Cerebellar nuclear complex (tissue), 1 donor: ENCODE measurements around the gene FRMPD4.
"Not testable (repeated sequence)": the region's sequence is repeated elsewhere in the genome, so short reads cannot be mapped to it uniquely, and the experiment has no call there.

Source experiments
- DNase-seq, 2 experiments: peaks; one replicate each; lab custom pipeline; 2025; lab: John Stamatoyannopoulos, UW

FRMPD4 gene

GRCh38 chrX:12538096-12538495 lies 399.8 kb downstream of the FRMPD4 start:
- DNase-seq, result not testable (repeated sequence)

GRCh38 chrX:12542251-12542650 lies 404.0 kb downstream of the FRMPD4 start:
- DNase-seq, result not testable (repeated sequence)

- no peak for DNase-seq
Observed at GRCh38 chrX:12548341-12548740, 410.1 kb downstream of the FRMPD4 start.

- DNase-seq, result no peak
Observed at GRCh38 chrX:12548746-12549145, 410.5 kb downstream of the FRMPD4 start.

- DNase-seq, result no peak
Observed at GRCh38 chrX:12554206-12554605, 415.9 kb downstream of the FRMPD4 start.

- DNase-seq, result no peak
Observed at GRCh38 chrX:12563121-12563520, 424.8 kb downstream of the FRMPD4 start.

GRCh38 chrX:12564221-12564620 lies 425.9 kb downstream of the FRMPD4 start:
- no peak for DNase-seq

GRCh38 chrX:12567857-12568256 lies 429.6 kb downstream of the FRMPD4 start:
- no peak for DNase-seq

- DNase-seq, result no peak
Observed at GRCh38 chrX:12570859-12571501, 432.7 kb downstream of the FRMPD4 start.

GRCh38 chrX:12579311-12579710 lies 441.0 kb downstream of the FRMPD4 start:
- no peak for DNase-seq

GRCh38 chrX:12580548-12580947 lies 442.3 kb downstream of the FRMPD4 start:
- no peak for DNase-seq

GRCh38 chrX:12581546-12581945 lies 443.3 kb downstream of the FRMPD4 start:
- DNase-seq, result no peak

GRCh38 chrX:12582649-12583048 lies 444.4 kb downstream of the FRMPD4 start:
- DNase-seq, result no peak

- no peak for DNase-seq
Observed at GRCh38 chrX:12583543-12583942, 445.3 kb downstream of the FRMPD4 start.

- no peak for DNase-seq
Observed at GRCh38 chrX:12595720-12596119, 457.4 kb downstream of the FRMPD4 start.

GRCh38 chrX:12610079-12610478 lies 471.8 kb downstream of the FRMPD4 start:
- no peak for DNase-seq

- no peak for DNase-seq
Observed at GRCh38 chrX:12611471-12611870, 473.2 kb downstream of the FRMPD4 start.

GRCh38 chrX:12614266-12614665 lies 476.0 kb downstream of the FRMPD4 start:
- DNase-seq, result no peak

GRCh38 chrX:12615061-12615460 lies 476.8 kb downstream of the FRMPD4 start:
- DNase-seq, result no peak

- DNase-seq, result no peak
Observed at GRCh38 chrX:12617241-12617640, 479.0 kb downstream of the FRMPD4 start.

GRCh38 chrX:12647230-12647629 lies 509.0 kb downstream of the FRMPD4 start:
- DNase-seq, result no peak

GRCh38 chrX:12648995-12649394 lies 510.7 kb downstream of the FRMPD4 start:
- DNase-seq, result no peak

GRCh38 chrX:12657433-12657832 lies 519.2 kb downstream of the FRMPD4 start:
- no peak for DNase-seq

- no peak for DNase-seq
Observed at GRCh38 chrX:12657881-12658280, 519.6 kb downstream of the FRMPD4 start.
